ENCODE results near the gene BASP1.
A peak's percentile ranks its signal among the peaks of the same experiment; 100 is the strongest.
"Not testable (repeated sequence)": the region's sequence is repeated elsewhere in the genome, so short reads cannot be mapped to it uniquely, and the experiment has no call there.

BASP1 gene

DNA sequence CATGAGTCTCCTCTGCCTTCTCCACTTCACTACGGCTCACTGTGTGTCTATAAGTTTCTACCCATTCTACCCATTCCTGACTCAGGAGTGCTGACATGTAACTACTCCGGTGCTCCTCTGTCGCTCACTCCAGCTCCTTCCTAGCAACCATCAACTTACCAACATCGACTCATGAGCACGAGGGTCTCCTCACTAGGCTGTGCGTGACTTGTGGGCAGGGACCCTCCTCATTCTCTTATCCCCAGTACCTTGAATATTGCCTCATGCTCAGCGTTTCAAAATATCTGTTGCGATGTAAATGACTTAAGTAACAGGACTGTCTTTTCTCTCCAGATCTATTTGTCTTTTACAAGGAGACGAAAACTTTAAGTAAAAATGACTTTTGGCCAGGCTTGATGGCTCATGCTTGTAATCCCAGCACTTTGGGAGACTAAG lies 73.1 kb downstream of the BASP1 start:
- DNase-seq, result no peak

DNA sequence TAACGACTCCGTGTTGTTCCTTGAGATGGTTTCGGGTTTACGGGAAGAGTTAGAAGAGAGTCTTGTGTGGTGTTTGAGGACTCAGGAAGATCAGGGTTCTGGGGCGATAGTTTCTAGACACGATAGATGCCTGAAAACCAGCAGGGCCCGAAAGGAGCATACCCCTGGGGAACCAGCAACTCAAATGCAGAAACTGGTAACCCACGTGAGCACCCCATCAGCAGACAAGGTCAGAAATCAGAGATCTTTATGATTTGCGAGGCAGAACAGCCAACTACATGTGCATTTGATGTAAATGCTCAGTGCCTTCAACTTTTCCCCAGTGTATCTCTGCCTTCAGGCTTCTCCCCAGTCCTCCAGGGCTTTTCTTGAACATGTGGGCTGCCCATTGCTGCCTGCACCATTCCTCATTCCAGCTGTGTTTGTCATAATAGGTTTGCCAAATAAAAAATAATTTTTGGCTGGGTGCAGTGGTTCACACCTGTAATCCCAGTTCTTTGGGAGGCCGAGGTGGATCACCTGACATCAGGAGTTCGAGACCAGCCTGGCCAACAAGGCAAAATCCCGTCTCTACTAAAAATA lies 75.1 kb downstream of the BASP1 start:
- no peak for DNase-seq

DNA sequence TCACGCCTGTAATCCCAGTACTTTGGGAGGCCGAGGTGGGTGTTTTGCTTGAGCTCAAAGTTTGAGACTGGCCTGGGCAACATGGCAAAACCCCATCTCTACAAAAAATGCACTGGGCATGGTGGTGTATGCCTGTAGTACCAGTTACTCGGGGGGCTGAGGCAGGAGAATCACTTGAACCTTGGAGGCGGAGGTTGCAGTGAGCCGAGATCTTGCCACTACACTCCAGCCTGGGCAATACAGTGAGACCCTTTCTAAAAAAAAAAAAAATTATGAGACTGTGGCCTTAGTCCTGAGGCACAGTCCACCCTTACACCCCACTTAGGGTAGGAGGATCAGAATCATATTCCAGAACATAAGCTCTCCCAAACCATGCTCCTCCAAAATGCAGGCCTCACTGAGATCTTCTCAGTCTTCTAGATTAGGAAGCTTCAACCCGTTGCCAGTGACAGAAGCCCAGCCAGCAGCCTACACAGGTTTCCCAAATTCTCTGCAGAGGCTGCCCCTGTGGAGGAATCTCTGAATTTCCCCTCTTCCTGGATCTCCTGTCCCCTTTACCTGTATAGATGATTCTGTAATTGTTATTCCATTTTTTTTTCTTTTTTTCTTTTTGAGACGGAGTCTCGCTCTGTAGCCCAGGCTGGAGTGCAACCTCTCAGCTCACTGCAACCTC lies 77.3 kb downstream of the BASP1 start:
- DNase-seq, result no peak

DNA sequence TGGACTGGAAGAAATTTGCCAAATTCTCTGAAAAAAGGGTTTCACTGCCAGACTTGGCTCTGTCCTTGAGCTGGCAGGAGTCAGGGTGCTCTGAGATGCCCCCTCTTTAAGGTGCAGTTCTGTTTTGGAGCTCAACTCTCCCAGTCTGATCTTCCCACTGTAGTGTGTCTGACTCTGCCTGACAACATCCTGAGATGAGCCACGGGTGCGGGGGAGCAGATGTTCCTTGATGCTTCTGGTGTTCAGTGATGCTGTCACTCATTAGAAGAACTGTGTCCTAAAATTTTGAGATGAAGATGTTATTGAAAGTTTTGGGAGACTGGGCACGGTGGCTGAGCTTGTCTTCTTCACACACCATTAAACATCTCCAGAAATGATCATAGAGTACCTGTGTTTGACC lies 78.2 kb downstream of the BASP1 start:
- DNase-seq, result no peak

DNA sequence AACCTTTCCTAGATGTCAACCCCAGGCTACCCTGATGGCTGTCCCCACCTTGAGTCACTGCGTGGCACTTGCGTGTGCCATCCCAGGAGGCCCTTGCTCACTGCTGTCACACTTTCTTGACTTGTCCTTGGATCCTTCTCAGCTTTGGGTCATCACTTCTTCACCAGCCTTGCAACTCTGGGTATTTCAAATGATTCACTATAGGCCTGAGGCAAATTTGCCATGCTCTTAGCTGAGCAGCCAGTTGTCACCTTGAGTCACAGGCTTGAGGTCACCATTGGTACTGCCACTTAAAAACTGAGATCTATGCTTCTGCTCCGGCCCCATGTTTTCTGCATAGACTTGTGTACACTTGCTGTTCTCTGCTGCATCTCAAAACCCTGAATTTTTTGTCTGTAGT lies 84.7 kb downstream of the BASP1 start:
- no peak for DNase-seq

DNA sequence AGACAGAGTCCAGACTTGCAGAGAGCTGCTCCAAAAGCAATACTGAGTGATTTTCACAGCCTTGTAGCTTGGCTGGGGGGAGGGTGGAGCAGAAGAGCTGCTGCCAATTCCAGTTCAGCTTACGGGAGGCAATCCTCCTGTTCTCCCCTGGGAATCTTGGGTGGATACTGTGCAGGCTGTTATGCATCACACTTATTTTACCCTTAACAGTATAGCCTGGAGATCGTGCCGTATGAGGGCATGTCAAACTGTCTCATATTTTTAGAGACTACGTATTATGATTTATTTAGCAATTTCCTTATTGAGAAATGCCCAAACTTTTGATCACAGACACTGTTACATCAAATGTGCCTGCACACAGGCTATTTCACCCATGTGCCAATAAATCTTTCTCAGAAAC lies 85.2 kb downstream of the BASP1 start:
- DNase-seq, result peak; percentile 83

DNA sequence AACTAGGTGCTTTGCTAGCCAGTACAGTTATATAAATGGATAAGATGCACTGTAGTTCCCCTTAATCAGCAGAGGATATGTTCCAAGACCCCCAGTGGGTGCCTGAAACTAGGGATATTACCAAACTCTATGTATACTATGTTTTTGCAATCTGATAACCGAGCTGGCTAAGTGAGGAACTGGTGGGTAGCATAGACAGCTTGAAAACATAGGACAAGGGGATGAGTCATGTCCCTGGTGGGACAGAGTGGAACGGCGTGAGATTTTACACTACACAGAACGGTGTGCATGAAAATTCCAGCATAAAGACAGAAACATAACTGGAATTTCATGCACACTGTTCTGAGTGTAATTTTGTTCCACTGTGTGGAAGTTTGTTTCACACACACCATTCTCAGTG lies 86.9 kb downstream of the BASP1 start:
- peak; percentile 56 for DNase-seq

DNA sequence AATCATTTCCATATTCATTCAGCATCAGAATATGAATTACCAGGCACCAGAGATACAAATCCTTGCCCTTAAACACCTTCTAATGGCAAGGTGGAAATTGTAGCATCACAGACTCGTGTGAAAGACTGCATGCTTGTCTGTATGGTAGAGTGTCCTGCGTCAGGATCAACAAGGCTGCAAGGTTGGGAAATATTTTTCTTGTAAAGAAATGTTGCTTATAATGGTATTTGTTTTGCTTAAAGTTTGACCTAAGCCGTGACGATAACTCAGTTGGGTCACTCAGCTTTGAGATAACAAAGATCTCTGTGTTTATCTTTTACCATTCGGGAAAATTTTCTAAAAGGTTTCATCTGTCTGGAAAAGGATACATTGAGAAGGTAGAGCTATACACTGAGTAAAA lies 87.6 kb downstream of the BASP1 start:
- DNase-seq, result no peak

DNA sequence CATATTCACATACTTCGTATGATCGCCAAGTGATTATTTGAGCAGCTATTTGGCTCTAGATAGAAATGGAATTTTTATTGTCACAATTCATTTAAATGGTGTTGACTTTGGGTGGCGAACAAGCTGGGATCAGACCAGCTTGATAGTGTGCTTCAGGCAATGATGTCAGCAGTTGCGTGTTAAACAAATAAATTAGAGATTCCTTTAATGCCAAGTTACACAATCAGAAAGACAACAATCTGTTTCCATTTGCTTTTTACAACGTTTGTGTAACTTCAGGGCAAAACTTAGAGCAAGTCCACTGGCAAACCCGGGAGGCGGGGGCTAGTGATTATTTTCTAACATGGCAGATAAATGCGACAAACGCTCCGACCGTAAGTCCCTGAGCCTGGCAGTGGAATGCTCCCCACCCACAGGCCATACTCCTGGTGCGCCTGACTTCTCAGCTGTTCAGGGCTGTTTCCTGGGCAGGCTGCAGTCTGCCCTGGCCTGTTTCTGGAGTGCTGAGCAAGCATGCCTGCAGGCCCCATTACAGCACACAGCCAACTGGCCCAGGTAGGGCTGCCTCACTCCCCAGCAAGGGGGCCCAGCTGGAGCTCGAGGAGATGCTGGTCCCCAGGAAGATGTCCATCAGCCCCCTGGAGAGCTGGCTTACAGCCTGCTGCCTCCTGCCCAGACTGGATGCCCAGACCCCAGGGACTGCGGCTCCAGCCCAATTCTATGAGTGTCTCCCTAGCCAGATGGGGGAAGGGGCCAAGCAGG lies 88.7 kb downstream of the BASP1 start:
- peak; percentile 88 for DNase-seq

DNA sequence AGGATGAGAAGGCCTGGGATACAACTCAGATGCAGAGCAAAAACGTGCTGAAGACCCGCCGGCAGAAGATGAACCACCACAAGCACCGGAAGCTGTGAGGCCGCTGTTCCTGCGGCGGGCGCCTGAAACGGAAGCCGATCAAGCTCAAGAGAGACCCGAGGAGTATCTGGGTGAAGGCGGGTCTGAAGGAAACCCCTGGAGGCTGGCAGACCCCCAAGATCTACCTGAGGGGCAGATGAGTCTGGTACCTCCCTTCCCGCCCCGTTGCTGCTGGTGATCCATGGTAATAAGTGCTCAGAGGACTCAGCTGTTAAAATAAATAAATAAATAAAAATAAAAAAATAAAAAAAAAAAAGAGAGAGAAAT lies 89.3 kb downstream of the BASP1 start:
- DNase-seq, result no peak

DNA sequence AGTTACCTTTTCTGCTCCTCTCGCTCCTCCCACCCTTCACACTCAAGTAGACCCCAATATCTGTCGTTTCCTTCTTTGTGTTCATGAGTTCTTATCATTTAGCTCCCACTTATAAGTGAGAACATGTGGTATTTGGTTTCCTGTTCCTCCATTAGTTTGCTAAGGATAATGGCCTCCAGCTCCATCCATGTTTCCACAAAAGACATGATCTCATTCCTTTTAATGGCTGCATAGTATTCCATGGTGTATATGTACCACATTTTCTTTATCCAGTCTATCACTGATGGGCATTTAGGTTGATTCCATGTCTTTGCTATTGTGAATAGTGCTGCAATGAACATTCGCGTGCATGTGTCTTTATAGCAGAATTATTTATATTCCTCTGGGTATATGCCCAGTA lies 90.0 kb downstream of the BASP1 start:
- DNase-seq, result not testable (repeated sequence)

DNA sequence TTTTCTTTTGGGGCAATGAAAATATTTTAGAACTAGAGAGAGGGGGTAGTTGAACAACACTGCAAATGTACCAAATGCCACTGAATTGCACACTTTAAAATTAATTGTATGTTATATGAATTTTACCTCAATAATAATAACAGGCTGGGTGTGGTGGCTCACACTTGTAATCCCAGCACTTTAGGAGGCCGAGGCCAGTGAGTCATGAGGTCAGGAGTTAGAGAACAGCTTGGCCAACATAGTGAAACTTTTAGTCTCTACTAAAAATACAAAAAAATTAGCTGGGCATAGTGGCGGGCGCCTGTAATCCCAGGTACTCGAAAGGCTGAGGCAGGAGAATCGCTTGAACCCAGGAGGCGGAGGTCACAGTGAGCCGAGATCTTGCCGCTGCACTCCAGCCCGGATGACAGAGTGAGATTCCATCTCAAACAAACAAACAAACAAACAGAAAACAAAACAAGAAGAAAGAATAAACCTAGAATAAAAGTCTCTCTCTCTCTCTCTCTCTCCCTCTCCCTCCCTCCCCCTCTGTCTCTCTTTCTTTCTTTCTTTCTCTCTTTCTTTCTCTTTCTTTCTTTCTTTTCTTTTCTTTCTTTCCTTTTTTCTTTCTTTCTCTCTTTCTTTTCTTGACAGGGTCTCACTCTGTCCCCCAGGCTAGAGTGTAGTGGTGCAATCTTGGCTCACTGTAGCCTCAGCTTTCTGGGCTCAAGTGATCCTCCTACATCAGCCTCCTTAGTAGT lies 91.1 kb downstream of the BASP1 start:
- DNase-seq, result no peak

DNA sequence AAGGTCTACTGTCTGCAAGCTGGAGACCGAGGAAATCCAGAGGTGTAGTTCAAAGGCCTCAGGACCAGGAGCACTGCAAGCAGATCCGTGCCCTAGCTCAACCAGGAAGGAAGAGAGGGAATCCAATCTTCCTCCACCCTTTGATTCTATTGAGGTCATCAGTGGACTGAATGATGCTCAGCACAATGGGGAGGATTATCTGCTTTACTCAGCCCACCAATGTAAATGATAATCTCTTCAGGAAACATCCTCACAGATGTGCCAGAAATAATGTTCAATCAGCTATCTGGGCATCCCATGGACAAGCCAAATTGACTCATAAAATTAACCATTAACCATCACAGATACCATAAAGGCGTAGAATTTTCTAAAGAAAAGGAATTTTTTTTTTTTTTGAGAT lies 92.0 kb downstream of the BASP1 start:
- DNase-seq, result no peak

DNA sequence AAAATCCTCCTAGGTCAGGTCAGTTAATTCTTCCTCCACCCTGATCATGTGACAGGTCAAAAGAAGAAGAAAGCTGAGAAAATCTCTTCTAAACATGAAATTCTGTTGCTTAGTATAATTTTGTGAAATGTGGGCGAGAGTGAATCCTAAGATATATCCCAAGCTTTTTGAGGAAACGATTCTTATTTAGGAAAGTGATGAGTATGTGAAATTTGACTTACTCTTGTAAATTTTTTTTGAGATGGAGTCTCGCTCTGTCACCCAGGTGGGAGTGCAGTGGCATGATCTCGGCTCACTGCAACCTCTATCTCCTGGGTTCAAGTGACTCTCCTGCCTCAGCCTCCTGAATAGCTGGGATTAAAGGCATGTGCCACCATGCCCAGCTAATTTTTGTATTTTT lies 93.1 kb downstream of the BASP1 start:
- not testable (repeated sequence) for DNase-seq

DNA sequence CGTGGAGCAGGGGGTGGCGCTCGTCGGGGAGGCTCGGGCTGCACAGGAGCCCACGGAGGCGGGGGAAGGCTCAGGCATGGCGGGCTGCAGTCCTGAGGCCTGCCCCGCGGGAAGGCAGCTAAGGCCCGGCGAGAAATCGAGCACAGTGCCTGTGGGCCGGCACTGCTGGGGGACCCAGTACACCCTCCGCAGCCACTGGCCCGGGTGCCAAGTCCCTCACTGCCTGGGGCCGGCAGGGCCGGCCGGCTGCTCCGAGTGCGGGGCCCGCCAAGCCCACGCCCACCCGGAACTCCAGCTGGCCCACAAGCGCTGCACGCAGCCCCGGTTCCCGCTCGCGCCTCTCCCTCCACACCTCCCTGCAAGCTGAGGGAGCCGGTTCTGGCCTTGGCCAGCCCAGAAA lies 94.4 kb downstream of the BASP1 start:
- not testable (repeated sequence) for DNase-seq

DNA sequence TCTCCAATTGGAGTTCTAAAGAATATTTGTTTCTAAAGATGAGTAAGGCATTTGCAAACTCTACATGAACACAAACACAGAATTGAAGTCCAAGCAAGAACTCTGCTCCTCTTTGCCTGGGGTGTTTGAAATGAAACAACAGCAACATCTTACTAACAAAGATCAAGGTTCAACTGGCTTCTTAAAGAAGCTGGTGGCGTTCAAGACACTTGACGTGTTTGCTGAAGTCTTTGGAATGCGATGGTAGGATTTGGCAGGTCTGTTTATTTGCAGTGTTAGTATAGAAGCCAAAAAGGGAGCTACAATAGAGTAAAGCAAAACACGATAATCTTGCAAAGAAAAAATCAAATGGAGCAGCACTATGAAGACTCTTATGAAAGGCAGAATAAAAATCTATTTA lies 94.9 kb downstream of the BASP1 start:
- no peak for DNase-seq

DNA sequence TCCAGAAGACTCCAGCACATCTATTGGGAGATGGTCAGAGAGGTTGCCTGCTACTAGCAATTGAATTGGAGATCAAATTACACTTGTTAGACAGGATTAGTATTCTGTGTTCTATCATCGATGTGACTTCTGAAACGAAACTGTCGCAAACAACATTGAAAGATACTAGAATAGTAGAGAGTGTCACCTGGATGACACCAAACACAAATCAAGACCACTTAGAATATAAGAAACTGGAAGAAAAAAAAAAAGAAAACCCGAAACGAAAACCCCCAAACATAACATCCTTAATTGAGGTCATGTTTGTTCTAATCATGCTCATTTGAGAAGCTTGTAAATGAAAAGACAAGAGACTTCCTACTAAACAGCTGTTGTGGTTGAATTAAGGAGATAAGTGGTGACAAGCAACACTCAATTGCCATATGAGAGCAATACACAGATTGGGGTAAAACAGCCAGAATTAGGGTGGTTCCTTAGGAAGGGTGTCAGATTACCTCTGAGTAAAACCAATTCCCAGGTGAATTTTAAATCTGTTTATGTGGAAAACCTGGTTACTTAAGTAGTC lies 97.6 kb downstream of the BASP1 start:
- DNase-seq, result peak; percentile 15

DNA sequence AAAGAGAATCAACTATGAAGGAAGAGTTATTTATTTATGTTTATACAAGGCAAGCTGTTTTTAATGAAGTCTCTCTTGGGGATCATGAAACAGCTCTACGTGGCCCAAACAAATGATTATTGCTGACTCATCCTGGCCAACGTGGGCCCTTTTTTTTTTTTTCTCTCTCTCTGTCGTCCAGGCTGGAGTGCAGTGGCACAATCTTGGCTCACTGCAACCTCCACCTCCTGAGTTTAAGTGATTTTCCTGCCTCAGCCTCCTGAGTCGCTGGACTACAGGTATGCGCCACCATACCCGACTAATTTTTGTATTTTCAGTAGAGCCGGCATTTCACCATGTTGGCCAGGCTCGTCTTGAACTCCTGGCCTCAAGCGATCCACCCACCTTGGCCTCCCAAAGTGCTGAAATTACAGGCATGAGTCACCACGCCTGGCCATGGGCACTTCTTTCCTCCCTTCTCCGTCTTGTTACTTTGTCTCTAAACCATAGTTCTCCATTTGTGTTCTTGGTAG lies 98.3 kb downstream of the BASP1 start:
- DNase-seq, result peak; percentile 74

DNA sequence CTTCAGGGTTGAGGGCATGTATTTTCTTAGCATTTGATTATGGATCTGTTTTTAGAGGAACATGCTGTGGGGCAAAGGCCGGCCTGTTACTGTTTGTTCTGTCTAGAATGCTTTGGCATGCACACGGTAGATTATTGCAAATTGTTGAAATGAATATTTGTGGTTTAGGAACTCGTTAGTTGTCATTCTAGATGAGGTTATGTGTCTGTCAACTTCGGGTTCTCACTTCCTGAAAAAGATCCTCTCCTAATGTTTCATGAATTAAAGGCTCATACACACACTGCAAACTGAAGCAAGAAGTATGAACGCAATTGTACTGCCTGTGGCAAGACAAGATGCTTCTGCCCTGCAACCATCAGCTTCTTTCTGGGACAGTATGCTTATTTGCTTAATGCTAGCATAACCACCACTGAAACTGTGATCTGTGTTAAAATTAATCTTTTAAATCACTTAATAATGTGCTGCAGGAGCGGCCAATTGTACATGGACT lies 99.6 kb downstream of the BASP1 start:
- peak; percentile 74 for DNase-seq

DNA sequence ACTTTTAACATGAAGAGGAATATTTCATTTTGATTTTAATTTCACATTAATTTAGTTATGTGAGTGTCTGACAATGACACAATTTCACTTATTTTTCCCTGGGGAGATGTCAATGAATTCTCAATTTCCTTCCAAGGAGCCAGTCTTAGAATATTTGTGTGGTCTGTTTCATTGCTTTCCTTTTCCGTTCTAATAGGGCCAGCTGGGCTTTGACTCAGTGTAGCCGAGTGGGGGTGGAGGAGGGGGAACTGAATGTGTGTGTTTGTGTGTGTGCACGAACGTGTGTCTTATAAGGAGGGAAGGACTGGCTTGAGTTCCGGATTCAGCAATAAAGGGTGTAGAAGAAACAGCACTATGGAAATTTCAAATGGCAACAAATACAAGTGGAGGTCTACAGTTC lies 100.0 kb downstream of the BASP1 start:
- DNase-seq, result peak; percentile 16

DNA sequence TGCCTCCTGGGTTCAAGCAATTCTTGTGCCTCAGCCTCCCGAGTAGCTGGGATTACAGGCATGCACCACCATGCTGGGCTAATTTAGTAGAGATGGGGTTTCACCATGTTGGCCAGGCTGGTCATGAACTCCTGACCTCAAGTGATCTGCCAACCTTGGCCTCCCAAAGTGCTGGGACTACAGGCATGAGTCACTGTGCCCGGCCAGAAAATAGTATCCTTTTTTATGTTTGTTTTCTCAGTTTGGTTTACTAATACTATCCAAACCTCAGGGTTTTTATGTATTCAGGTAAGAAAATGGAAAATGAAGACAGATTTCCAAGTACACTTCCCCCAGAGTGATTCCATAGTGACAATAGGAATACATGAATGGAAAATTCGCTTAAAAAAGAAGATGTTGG lies 101.7 kb downstream of the BASP1 start:
- not testable (repeated sequence) for DNase-seq

DNA sequence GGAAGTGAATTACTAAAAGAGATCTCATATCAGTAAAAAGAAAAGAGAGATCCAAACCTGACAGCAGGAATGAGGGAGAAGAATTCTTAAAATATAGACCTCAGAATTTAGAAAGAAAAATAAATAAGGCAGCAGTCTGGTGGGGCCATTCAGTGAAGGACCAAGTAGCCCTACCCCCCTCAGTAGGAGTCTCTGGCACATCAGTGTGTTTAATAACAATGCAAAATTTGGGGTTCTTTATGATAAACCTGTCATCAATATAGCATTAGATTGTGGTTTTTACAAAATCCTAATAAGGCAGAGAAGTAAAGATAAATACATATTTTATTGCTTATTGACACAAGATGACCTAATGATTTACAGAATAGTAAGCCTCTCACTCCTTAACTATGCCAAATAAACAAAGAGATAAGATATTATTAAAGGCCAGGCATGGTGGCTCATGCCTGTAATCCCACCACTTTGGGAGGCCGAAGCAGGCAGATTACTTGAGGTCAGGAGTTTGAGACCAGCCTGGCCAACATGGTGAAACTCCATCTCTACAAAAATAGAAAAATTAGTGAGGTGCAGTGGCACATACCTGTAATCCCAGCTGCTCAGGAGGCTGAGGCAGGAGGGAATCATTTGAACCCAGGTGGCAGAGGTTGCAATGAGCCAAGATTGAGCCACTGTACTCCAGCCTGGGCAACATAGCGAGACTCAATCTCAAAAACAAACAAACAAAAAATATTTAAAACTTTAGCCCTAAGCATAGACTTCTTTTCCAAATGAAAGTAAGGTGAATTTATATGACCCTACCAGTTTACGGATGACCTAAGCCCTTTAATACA lies 108.6 kb downstream of the BASP1 start:
- DNase-seq, result no peak

All from fibroblast of skin of scalp (primary cell).